ENCODE measurements around the gene CTXND1.

Gene CTXND1

GRCh38 chr15:80157215-80157614, 94.8 kb downstream of the CTXND1 start:
- TF ChIP-seq ZBTB7A (IDR thresholded peaks at IDR 0.05; ENCODE audit: low read depth), result no peak
- no peak for TF ChIP-seq FOXM1 (IDR thresholded peaks at IDR 0.05; ENCODE audit: borderline replicate concordance, low read depth)
- TF ChIP-seq RAD21 (IDR thresholded peaks at IDR 0.05; ENCODE audit: low read depth), result no peak
- TF ChIP-seq USF1 (IDR thresholded peaks at IDR 0.05), result no peak
- no peak for TF ChIP-seq TEAD4 (IDR thresholded peaks at IDR 0.05)
- TF ChIP-seq MAX (IDR thresholded peaks at IDR 0.05), result no peak
- TF ChIP-seq TAF1 (IDR thresholded peaks at IDR 0.05; ENCODE audit: low read depth), result no peak

- TF ChIP-seq TAF1 (IDR thresholded peaks at IDR 0.05; ENCODE audit: low read depth), result no peak
- no peak for TF ChIP-seq FOXM1 (IDR thresholded peaks at IDR 0.05; ENCODE audit: borderline replicate concordance, low read depth)
Observed at GRCh38 chr15:80156176-80156720, 95.8 kb downstream of the CTXND1 start.

GRCh38 chr15:80155001-80155377, 97.0 kb downstream of the CTXND1 start:
- TF ChIP-seq TEAD4 (IDR thresholded peaks at IDR 0.05) (no peak), USF1 (IDR thresholded peaks at IDR 0.05) (no peak), RAD21 (IDR thresholded peaks at IDR 0.05; ENCODE audit: low read depth) (no peak), CEBPB (IDR thresholded peaks at IDR 0.05) (no peak), TAF1 (IDR thresholded peaks at IDR 0.05; ENCODE audit: low read depth) (no peak), EGR1 (IDR thresholded peaks at IDR 0.05) (no peak), REST (IDR thresholded peaks at IDR 0.05; ENCODE audit: low read depth) (no peak), EP300 (IDR thresholded peaks at IDR 0.05; ENCODE audit: borderline replicate concordance) (no peak), CREB1 (IDR thresholded peaks at IDR 0.05; ENCODE audit: low read depth) (no peak), FOXM1 (IDR thresholded peaks at IDR 0.05; ENCODE audit: borderline replicate concordance, low read depth) (no peak), TCF12 (IDR thresholded peaks at IDR 0.05; ENCODE audit: low read depth) (no peak), MAX (IDR thresholded peaks at IDR 0.05) (no peak), NFIC (IDR thresholded peaks at IDR 0.05) (no peak), ZBTB7A (IDR thresholded peaks at IDR 0.05; ENCODE audit: low read depth) (no peak), YY1 (IDR thresholded peaks at IDR 0.05; ENCODE audit: low read depth) (no peak)

GRCh38 chr15:80154336-80154735, 97.7 kb downstream of the CTXND1 start:
- no peak for TF ChIP-seq EP300 (IDR thresholded peaks at IDR 0.05; ENCODE audit: borderline replicate concordance)
- TF ChIP-seq YY1 (IDR thresholded peaks at IDR 0.05; ENCODE audit: low read depth), result no peak
- TF ChIP-seq TCF12 (IDR thresholded peaks at IDR 0.05; ENCODE audit: low read depth), result no peak
- no peak for TF ChIP-seq ZBTB7A (IDR thresholded peaks at IDR 0.05; ENCODE audit: low read depth)
- TF ChIP-seq TAF1 (IDR thresholded peaks at IDR 0.05; ENCODE audit: low read depth), result no peak
- no peak for TF ChIP-seq FOXM1 (IDR thresholded peaks at IDR 0.05; ENCODE audit: borderline replicate concordance, low read depth)

- TF ChIP-seq TAF1 (IDR thresholded peaks at IDR 0.05; ENCODE audit: low read depth) (no peak), MAX (IDR thresholded peaks at IDR 0.05) (no peak), REST (IDR thresholded peaks at IDR 0.05; ENCODE audit: low read depth) (no peak), USF1 (IDR thresholded peaks at IDR 0.05) (no peak), CEBPB (IDR thresholded peaks at IDR 0.05) (no peak), YY1 (IDR thresholded peaks at IDR 0.05; ENCODE audit: low read depth) (no peak), EP300 (IDR thresholded peaks at IDR 0.05; ENCODE audit: borderline replicate concordance) (no peak), EGR1 (IDR thresholded peaks at IDR 0.05) (no peak), RAD21 (IDR thresholded peaks at IDR 0.05; ENCODE audit: low read depth) (no peak), CREB1 (IDR thresholded peaks at IDR 0.05; ENCODE audit: low read depth) (no peak)
Observed at GRCh38 chr15:80153900-80154299, 98.1 kb downstream of the CTXND1 start.

Measured in Ishikawa (cell line).